SW 1271 (cell line): ENCODE data around the gene NKIRAS2.
A peak's percentile ranks its signal among the peaks of the same experiment; 100 is the strongest.
"Not testable (repeated sequence)": the region's sequence is repeated elsewhere in the genome, so short reads cannot be mapped to it uniquely, and the experiment has no call there.

Experiments used
- DNase-seq, 2 experiments: peaks; one replicate each; lab custom pipeline; 2025; lab: John Stamatoyannopoulos, UW

The NKIRAS2 gene

DNA sequence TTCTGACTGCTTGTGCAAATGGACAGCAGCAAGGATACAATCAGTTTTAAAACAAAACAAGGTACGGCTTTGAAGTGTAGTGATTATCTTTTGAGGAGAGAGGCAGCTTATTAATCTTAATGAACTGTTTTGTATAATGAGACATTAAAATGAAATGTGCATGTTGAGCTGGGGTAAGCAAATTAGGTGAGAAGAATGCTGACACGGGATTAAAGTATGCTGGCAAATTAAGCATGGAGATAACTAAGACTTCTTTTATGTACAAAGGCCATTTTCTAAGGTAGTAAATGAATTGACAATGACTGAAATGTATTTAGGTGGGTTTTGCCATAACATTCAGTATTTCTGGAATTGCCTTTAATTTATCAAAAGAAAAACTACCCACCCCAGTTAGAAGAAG lies 21.4 kb upstream of the NKIRAS2 start:
- DNase-seq, result no peak

DNA sequence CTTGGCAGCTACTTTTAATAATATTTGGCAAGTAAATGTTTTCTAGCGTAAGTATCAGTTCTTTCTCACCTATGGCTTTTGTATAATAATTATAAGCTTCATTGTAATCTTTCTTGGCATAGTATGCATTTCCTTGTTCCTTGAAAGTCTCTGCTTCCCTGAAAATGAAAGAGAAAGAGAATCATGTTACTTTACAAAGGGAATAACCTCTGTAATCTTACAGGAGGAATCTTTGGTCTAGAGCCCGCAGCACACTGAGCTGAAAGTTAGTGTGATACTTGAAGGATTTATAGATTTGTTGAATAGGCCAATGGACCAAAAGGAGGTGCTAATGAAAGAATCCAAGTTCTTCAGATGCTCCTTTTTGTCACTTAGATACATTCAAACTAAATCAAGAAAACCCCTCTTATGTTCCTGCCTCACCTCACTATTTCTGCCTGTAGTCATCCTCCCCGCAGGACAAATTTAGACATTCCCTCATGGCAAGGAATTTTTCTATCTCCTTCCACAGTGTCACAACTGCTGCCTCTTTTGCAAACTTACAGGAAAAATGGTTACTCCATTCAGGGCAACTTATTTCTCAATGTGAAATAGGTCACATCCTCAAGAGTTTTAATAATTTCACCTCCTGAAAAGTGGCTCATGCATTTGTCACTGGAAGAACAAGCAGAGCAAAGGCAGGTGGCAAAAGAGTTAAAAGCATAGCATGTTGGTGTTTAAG lies 19.3 kb upstream of the NKIRAS2 start:
- DNase-seq, result no peak

GRCh38 chr17:42001729-42002128 lies 18.2 kb upstream of the NKIRAS2 start:
- no peak for DNase-seq

GRCh38 chr17:42002175-42002791 lies 17.6 kb upstream of the NKIRAS2 start:
- DNase-seq, result no peak

DNA sequence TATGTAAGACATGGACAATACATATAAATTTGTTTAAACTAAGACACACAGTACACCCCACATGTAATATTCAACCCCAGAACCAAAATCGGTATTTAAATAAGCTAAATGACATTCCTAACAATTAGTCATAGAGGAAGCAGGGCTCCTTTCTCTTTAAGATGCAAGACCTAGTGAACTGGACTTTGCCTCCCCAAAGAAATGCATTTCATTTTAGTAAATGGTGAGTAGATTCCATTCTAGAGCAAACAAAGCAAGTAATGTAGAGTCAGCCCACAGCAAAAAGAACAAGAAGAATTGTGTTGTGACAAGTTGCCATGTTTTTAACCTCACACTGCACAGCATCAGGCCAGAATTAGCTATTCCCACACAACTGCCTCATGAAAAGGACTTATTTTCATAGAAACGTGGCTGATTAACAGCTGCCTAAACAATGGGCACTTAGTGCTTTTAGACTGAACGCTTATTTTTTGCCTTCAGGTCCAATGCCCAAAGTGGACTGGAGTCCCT lies 17.0 kb upstream of the NKIRAS2 start:
- no peak for DNase-seq

DNA sequence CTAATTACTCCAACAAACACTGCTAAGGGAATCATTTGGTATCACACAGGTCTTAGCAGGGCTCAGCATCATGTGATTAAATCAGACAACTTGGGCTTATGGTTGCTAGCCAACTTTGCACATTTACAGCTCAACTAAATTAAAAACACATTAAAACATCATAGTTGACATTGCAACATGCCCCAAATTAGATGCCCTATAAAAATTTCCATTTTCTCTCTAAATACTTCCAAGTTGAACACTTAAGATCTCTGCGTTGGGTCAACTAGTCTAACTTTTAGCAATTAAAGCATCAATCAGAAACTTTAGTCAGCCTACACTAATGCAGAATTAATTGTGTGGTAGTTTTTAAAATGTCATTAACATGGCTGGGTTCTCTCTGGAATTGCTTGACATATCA lies 14.7 kb upstream of the NKIRAS2 start:
- no peak for DNase-seq

- DNase-seq, result no peak
Measured at GRCh38 chr17:42009170-42009569, 10.7 kb upstream of the NKIRAS2 start.

- DNase-seq, result peak; percentile 12 to 50
Measured at GRCh38 chr17:42010266-42010680, 9.6 kb upstream of the NKIRAS2 start.

DNA sequence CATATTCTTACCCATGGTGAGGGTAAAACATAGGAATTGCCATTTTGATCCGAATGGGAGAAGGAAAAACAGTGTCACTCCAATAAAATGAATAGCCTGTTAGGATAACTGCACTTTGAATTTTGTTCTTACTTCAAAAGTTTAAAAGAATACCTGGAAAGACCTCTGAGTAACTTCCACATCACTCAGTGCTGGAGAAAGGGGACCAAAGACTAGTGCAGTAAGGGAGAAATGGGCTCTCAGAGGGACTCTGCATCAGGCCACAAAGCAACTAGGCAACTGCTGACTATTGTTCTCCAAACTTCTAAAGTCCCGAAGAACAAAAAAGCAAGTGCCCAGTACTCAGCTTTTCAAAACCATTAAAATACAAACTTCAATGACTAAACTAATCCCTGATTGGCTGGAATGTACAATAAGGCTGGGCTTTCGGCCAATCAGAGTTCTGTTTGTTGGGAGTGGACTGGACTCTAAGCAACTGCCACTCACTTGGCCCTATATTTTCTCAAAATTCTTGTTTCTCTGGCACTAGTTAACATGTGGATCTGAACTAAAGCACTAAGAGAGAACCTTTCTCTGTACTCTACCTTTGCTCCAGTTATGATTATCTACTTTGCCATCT lies 8.9 kb upstream of the NKIRAS2 start:
- peak; percentile 23 to 38 for DNase-seq

DNA sequence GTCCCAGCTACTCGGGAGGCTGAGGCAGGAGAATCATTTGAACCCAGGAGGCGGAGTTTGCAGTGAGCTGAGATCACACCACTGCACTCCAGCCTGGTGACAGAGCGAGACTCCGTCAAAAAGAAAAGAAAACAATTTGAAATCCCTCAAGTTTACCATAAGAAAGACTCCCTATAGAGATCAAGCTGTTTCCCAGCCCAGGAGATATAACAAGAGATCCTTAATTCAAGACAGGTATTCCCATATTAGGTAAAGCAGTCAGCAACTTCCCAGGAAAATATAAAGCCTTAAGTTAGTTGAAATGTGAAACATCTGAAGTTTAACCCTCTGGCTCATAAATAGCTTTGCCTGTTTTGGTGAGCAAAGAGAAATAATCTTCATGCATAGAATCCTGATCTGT lies 7.5 kb upstream of the NKIRAS2 start:
- DNase-seq, result not testable (repeated sequence)

DNA sequence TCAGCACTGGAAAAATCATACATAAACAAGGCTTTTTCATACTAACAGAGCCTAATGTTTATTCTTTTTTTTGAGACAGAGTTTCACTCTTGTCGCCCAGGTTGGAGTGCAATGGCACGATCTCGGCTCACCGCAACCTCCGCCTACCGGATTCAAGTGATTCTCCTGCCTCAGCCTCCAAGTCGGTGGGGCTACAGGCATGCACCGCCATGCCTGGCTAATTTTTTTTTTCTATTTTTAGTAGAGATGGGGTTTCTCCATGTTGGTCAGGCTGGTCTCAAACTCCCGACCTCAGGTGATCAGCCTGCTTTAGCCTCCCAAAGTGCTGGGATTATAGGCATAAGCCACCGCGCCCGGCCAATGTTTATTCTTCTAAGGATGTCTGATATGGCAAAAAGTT lies 6.2 kb upstream of the NKIRAS2 start:
- not testable (repeated sequence) for DNase-seq

DNA sequence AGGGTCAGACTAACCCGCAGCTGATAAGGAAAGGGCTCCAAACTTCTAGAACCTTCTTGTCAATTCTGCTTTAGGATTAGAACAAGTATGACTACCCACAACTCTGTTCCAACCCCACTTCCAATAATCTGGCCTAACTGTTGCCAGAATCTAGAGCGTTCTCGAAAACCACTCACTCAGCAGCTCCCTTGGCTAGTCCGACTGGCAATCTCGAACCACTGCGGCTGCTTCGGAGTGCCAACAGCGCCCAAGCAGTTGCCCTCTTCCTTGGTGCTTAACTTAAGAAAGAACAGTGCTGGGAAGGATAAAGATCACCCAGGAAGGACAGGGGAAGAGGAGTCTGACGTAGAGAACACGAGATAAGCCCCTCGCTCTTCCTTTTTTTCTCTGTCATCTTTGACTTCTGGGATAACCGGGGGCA lies 3.5 kb upstream of the NKIRAS2 start:
- DNase-seq, result no peak

GRCh38 chr17:42016941-42017865 lies 2.7 kb upstream of the NKIRAS2 start, which contains the start of gene DNAJC7:
DNAJC7 (minus strand) TSS chr17:42017439; CDS start chr17:42017416, 23 bp downstream.
- peak; percentile 83 to 90 for DNase-seq

GRCh38 chr17:42017866-42018200 lies 2.1 kb upstream of the NKIRAS2 start:
- no peak for DNase-seq

- no peak for DNase-seq
Measured at GRCh38 chr17:42018339-42018738, 1.6 kb upstream of the NKIRAS2 start.

GRCh38 chr17:42018988-42019387 lies 902 bp upstream of the NKIRAS2 start:
- DNase-seq, result no peak

- not testable (repeated sequence) for DNase-seq
Measured at GRCh38 chr17:42020845-42021244, 955 bp downstream of the NKIRAS2 start.

- no peak for DNase-seq
Measured at GRCh38 chr17:42023524-42024349, 3.8 kb downstream of the NKIRAS2 start.

DNA sequence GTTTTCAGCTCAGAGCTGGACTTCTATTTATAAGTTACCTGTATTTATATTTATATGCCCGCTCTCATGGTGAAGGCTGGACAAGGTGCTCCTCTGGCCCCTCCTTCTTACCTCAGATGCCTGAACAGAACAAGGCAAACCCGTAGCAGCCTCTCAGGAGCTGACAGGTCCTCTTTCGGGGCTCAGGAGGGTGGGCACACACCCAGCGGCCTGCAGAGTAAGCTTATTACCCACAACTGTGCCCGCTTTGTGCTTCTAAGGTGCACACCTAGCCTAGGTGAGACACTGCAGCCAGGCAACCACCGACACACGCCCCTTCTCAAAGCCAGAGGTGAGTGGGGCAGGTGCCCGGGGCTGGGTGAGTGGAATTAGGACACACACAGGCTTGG lies 5.3 kb downstream of the NKIRAS2 start:
- no peak for DNase-seq

GRCh38 chr17:42025936-42026335 lies 6.0 kb downstream of the NKIRAS2 start:
- no peak for DNase-seq
